Posterior cingulate gyrus (tissue), 11 donors: ENCODE data around the gene FRMD4A.

ENCODE experiments used
- DNase-seq, 10 donors: peaks; one replicate each; pipeline versions ENCODE4 v3.0.0 to v3.0.0-alpha.2; 2020 to 2021; ENCODE audit warnings: mixed read lengths in 3 of 10
- intact Hi-C: fragments of 100-400 bp; cut with DNase I; formaldehyde crosslinking; loops from one replicate; pipeline ENCODE4 v1.15.1; 2023

FRMD4A gene

DNA sequence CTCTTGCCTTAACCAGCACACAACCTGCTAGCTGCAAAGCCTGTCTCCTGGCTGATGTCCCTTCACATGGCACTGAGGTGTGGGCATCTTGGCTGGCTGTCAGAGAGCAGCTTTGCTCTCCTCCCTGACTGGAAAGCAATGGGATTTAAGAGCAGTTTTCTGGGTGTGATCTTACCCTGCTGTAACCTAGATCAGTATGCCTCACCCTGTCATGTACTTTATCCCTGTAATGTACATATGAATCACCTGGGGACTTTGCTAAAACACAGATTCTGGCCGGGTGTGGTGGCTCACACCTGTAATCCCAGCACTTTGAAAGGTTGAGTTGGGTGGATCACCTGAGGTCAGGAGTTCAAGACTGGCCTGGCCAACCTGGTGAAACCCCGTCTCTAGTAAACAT is 209.9 kb downstream of the FRMD4A start:
- no peak for DNase-seq
- intact Hi-C loops = no loop called here

GRCh38 chr10:14118953-14119352 is 211.8 kb downstream of the FRMD4A start:
- no peak for DNase-seq
- intact Hi-C loops = no loop called here

DNA sequence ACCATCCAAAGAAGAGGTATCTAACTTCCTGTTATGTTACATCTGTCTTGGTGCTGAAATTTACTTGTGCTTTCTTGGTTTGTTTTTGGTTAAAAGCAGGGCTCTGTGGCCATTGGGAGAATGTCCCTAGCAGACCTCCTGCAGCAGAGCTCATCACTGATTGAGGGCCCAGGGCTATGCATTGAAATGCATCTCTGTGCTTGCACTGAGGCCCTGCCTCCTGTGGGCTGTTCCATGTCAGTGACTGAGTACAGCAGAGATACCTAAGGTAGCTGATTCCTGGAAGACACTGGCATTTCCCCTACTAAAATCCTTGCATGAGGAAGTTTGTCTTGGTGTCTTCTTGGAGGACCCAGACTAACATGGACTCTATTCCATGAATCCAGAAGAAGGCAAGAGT is 213.9 kb downstream of the FRMD4A start:
- intact Hi-C loops = no loop called here
- DNase-seq = no peak

DNA sequence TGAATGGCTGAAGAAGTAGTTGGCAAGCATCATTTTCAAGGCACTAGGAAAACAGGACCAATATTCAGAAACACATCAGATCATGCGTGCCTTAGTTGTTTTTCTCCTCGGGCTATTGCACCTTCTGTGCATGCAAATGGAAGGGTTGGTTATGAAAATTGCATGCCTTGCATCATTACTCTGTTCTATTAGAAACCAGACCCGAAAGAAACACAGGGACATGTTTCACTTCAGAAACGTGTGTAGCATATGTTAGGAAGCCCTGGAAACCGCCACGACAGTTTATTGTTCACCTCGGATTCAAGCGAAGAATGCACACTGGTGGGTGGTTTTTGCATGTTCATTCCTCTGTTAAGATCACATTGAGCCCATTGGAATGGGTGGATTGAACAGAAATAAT is 214.7 kb downstream of the FRMD4A start:
- no peak for DNase-seq
- intact Hi-C loops = no loop called here

- no peak for DNase-seq
- intact Hi-C loops = no loop called here
Observed at GRCh38 chr10:14114791-14115190, 215.9 kb downstream of the FRMD4A start.

DNA sequence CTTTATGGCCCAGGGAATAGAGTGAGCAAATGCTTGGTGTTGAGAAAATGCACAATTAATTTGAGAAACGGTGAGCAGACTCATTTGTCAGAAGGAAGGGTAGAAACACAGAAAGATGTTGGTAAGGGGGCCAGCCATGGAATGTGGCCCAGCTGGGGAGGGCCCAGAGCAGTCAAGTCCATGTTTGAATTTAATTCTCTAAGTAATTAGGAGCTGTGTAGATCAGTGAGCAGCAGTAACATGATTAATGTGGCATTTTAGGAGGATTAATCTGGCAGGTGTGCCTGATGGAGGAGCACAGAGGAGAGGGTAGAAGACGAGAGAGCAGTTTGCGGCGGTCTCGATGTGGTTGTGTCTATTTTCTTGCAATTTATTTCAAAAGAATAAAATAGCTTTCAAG is 218.7 kb downstream of the FRMD4A start:
- no peak for DNase-seq
- intact Hi-C loops = no loop called here

DNA sequence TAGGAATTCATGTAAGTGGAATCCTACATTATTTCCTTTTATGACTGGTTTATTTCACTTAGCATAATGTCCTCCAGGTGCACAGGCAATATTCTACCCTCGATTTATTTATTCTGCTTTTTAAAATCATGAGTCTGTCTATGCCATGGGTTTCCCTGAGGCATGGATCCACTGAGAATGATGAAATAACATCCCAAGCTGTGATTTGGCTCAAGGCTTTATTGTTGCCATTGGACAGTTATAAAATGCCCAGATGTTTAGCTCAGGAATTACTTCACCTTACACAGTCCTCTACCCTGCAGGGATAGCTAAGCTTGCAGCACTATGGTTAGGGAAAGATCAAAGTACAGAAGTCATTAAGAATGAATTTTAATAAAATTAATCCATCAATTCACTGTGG is 219.5 kb downstream of the FRMD4A start:
- no peak for DNase-seq
- intact Hi-C loops = no loop called here

- intact Hi-C loops = no loop called here
- DNase-seq = no peak
Observed at GRCh38 chr10:14106828-14107227, 223.9 kb downstream of the FRMD4A start.

DNA sequence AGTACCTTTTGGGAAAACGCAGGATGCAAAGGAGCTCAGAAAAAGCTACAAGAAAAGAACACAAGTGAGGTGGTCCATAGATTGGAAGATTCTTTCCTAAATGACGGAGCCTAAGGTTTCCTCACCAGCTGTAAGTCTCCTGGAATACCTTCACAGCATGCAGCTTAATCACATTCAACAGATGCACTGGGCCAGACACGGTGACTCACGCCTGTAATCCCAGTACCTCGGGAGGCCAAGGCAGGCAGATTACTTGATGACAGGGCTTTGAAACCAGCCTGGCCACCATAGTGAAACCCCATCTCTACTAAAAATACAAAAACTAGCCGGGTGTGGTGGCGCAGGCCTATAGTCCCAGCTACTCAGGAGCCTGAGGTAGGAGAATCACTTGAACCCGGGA is 228.7 kb downstream of the FRMD4A start:
- no peak for DNase-seq
- intact Hi-C loops = no loop called here

GRCh38 chr10:14099885-14100284 is 230.8 kb downstream of the FRMD4A start:
- intact Hi-C loops = no loop called here
- DNase-seq = no peak

- DNase-seq = peak in 1 of 10 donors; percentile 70
- intact Hi-C loops = loop anchor here (2.0 kb wide), 1 partner anchor 305 kb away; no protein-coding TSS in a partner anchor
Observed at GRCh38 chr10:14093730-14094484, 236.8 kb downstream of the FRMD4A start.

GRCh38 chr10:14092799-14093198 is 237.9 kb downstream of the FRMD4A start:
- intact Hi-C loops = loop anchor here (2.0 kb wide), 1 partner anchor 304 kb away; no protein-coding TSS in a partner anchor
- DNase-seq = peak in 1 of 10 donors; percentile 33

- intact Hi-C loops = no loop called here
- peak in 3 of 10 donors; percentile 22 to 84 (median 30) for DNase-seq
Observed at GRCh38 chr10:14089556-14090292, 241.0 kb downstream of the FRMD4A start.

DNA sequence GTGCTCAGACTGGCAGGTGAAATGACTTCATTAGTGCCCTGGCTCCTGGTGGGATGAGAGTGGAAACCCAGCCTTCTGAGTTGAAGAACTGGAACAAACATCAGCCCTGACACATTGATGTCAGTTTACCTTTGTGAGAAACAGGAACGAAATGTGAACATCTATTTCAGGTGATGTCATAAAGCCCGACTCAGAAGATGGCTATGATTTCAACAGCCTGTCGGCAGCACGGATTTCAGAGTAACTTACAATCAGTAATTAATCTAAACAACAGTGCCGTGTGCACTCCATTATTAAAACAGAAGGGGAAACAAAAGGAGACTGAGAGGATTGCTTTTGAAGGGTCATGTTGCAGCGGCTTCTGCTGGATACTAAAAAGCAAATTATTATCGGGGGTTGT is 243.2 kb downstream of the FRMD4A start:
- DNase-seq = peak in 1 of 10 donors; percentile 24
- intact Hi-C loops = no loop called here

- DNase-seq = no peak
- intact Hi-C loops = no loop called here
Observed at GRCh38 chr10:14086596-14086995, 244.1 kb downstream of the FRMD4A start.

DNA sequence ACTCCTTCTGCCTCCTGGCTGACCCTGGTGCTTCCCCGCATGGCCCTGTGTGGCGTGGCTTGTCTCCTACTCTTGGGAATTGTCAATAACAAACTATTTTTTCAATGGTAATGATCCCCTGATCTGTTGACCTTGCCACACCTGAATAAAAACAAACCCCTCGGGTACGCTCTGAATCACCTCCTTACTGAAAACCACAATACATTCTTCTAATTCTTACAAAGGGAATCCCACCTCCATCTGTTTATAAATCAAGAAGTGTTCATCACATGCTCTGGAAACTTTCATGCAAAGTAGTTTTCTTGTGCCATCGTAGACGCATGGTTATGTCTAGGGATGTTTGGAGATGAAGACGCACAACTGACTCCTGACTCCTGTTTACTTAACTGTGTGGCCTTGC is 245.8 kb downstream of the FRMD4A start:
- intact Hi-C loops = no loop called here
- no peak for DNase-seq

DNA sequence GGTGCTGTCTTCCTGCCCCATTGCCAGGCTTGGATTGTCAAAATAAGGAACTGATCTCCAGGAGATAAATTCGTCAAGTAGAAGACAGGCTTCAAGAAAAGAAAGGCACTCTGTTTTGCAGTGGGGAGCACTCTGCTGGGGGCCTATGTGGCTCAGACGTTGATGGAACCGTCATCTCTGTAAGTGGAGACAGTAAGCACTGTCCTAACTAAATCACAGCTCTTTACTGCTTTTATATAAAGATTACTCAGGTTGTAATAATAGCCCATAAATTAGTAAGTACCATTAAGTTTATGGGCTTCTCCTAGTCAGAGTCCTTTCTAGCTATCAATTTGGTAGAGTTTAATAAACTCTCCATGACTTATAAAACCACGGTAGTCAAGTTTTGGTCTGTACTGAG is 249.9 kb downstream of the FRMD4A start:
- DNase-seq = no peak

GRCh38 chr10:14077430-14077829 is 253.3 kb downstream of the FRMD4A start:
- intact Hi-C loops = no loop called here
- no peak for DNase-seq

More for the DNA sequence above, 249.9 kb downstream of the FRMD4A start:
- intact Hi-C loops = no loop called here

- peak in 1 of 10 donors; percentile 50 for DNase-seq
- intact Hi-C loops = no loop called here
Observed at GRCh38 chr10:14074062-14074884, 256.5 kb downstream of the FRMD4A start.

DNA sequence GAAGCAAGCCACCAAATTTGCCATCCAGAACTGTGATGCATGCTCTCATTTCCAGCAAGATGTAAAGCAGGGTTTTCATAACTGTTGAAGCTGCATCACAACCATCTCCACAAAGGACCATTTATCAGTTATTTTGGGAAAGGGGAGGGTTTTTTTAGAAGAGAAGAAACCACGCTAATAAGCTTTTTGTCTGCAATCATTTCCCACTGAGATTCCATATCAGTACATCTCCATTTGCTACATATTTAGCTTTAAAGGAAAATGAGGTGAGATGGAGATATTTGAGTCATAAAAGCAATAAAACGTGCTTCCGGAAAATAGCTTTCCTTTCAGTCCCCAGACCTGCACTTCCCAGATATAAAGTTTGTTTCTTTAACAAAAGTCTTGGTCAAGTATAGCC is 258.2 kb downstream of the FRMD4A start:
- intact Hi-C loops = loop anchor here (2.0 kb wide), 1 partner anchor 20 kb away; no protein-coding TSS in a partner anchor
- no peak for DNase-seq

- intact Hi-C loops = loop anchor here (2.0 kb wide), 1 partner anchor 19 kb away; no protein-coding TSS in a partner anchor
- no peak for DNase-seq
Observed at GRCh38 chr10:14071956-14072355, 258.8 kb downstream of the FRMD4A start.
